ENCODE data around the gene PHLDA2.

DNA sequence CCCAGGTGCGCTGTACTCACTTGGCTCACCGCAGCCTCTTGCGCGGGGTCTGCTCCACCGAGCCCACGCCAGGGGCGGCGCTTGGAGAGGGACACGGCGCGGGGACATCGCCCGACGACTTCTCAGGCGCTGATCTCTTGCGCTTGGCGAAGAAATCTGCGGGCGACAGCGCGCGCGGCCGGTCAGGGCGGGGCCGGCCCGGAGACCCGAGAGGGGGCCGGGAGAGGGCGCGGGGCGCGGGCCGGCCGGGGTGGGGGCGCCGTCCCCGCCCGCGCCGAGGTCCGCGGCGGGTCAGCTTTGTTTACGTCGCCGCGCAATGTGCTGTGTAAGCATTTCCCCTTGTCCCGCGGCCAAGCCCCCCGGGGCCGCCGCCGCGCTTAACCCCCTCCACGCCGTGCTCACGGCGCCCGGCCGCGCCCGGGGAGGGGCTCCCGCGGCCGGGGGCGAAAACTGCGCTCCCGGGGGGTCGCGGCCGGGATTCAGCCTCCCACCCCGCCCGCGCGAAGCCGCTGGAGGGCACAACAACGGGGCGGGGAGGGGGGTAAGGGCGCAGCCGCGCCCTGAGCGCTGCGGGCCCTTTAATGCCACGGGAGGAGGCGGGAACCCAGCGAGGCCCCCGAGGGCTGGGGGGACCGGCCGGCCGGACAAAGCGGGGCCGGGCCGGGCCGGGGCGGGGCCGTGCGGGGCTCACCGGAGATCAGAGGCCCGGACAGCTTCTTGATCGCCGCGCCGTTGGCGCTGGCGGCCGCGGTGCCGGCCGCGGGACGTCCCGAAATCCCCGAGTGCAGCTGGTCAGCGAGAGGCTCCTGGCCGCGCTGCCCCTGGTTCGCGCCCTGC, 45.0 kb downstream of the PHLDA2 start:
- TF ChIP-seq, protein P1, sequence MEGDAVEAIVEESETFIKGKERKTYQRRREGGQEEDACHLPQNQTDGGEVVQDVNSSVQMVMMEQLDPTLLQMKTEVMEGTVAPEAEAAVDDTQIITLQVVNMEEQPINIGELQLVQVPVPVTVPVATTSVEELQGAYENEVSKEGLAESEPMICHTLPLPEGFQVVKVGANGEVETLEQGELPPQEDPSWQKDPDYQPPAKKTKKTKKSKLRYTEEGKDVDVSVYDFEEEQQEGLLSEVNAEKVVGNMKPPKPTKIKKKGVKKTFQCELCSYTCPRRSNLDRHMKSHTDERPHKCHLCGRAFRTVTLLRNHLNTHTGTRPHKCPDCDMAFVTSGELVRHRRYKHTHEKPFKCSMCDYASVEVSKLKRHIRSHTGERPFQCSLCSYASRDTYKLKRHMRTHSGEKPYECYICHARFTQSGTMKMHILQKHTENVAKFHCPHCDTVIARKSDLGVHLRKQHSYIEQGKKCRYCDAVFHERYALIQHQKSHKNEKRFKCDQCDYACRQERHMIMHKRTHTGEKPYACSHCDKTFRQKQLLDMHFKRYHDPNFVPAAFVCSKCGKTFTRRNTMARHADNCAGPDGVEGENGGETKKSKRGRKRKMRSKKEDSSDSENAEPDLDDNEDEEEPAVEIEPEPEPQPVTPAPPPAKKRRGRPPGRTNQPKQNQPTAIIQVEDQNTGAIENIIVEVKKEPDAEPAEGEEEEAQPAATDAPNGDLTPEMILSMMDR (IDR thresholded peaks at IDR 0.05), result no peak
- TF ChIP-seq POLR2A (IDR thresholded peaks at IDR 0.05) (no peak), POLR2AphosphoS5 (IDR thresholded peaks at IDR 0.05) (no peak), EP300 (IDR thresholded peaks at IDR 0.05) (no peak)

All from suprapubic skin (tissue), 4 donors.